GM12873 (cell line): ENCODE measurements around the gene HMGA1.

ENCODE experiments used
- TF ChIP-seq, protein P1 (sequence below): IDR thresholded peaks from 2 replicates; pipeline ENCODE4 v1.5.1; 2012; ENCODE audit warnings: low read depth, mild to moderate bottlenecking, moderate library complexity, low read length, control low read depth; ENCODE audit not compliant: insufficient read depth; ENCODE audit errors: missing control alignments

HMGA1 gene

DNA sequence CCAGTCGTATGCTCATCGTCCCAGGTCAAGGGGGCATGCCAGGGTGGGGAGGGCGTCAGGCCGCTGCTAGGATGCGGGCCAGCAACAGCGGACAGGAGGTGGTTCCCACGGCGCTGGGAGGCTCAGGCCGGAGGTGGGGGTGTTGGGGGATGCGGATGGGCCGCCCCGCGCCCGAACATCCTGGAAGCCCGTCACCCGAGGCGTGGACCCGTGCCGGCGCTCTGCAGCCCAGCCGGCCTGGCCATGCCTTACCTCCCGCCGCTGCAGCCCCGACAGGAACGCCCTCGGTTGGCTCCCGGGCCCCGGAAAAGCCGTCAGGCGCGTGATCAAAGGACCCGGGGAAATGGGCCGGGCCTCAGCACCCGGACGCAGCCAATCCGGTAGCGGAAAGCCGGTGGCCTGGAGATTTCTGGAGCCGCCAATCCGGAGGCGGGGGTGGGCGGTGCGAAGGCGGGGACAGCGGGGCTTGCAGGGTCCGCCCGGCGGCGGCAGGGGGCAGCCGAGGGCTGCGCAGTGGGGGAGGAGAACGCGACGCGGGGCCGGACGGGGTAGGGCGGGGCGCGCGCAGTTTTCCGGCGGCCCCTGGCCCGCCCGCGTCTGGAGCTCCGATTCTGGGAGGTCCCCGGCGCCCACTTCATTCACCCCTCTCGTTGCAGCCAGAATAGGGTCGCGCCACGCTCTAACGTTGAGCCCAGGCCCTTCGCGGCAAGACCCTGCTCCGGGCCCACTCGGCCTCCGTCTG, 12.2 kb downstream of the HMGA1 start, which contains the start of gene SMIM29:
Gene SMIM29, minus strand, starts transcription at position 280 of the 742 bp plus-strand sequence. CDS start 1,215 bp downstream, outside the sequence.
- TF ChIP-seq, protein P1, sequence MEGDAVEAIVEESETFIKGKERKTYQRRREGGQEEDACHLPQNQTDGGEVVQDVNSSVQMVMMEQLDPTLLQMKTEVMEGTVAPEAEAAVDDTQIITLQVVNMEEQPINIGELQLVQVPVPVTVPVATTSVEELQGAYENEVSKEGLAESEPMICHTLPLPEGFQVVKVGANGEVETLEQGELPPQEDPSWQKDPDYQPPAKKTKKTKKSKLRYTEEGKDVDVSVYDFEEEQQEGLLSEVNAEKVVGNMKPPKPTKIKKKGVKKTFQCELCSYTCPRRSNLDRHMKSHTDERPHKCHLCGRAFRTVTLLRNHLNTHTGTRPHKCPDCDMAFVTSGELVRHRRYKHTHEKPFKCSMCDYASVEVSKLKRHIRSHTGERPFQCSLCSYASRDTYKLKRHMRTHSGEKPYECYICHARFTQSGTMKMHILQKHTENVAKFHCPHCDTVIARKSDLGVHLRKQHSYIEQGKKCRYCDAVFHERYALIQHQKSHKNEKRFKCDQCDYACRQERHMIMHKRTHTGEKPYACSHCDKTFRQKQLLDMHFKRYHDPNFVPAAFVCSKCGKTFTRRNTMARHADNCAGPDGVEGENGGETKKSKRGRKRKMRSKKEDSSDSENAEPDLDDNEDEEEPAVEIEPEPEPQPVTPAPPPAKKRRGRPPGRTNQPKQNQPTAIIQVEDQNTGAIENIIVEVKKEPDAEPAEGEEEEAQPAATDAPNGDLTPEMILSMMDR = peak; percentile 86

GRCh38 chr6:34249469-34250261, 13.0 kb downstream of the HMGA1 start:
- TF ChIP-seq, protein P1 = no peak

DNA sequence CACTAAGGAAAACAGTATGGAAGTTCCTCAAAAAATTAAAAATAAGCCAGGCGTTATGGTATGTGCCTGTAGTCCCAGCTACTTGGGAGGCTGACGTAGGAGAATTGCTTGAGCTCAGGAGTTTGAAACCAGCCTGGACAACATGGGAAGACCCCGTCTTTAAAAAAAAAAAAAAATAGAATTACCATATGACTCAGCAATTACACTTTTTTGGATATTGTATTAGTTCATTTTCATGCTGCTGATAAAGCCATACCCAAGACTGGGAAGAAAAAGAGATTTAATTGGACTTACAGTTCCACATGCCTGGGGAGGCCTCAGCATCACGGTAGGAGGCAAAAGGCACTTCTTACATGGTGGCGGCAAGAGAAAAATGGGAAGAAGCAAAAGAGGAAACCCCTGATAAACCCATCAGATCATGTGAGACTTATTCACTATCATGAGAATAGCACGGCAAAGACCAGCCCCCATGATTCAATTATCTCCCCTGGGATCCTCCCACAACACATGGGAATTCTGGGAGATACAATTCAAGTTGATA, 22.9 kb downstream of the HMGA1 start:
- TF ChIP-seq, protein P1 = no peak

DNA sequence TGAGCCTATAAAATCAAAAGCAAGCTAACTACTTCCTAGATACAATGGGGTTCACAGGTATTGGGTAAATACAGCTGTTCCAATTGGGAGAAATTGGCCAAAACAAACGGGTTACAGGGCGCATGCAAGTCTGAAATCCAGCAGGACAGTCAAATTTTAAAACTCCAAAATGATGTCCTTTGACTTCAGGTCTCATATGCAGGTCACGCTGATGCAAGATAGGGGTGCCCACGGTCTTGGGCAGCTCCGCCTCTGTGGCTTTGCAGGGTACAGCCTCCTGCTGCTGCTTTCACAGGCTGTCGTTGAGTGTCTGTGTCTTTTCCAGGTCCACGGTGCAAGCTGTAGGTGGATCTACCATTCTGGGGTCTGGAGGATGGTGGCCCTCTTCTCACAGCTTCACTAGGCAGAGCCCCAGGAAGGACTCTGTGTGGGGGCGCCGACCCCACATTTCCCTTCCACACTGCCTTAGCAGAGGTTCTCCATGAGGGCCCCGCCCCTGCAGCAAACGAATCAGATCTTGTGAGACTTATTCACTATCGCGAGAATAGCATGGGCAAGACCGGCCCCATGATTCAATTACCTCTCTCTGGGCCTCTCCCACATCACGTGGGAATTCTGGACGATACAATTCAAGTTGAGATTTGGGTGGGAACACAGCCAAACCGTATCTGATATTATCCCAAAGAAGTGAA, 24.0 kb downstream of the HMGA1 start:
- TF ChIP-seq, protein P1 = no peak

DNA sequence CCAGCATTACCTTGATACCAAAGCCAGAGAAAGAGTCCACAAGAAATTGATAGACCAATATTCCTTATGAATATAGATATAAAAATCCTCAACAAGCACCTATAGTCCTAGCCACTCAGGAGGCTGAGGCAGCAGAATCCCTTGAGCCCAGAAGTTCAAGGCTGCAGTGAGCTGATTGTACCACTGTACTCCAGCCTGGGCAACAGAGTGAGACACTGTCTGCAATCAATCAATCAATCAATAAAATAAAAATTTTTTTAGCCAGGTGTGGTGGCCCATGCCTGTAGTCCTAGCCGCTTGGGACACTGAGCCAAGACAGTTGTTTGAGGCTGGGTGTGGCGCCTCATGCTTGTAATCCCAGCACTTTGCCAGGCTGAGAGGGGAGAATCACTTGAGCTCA, 31.1 kb downstream of the HMGA1 start:
- TF ChIP-seq, protein P1 = no peak

DNA sequence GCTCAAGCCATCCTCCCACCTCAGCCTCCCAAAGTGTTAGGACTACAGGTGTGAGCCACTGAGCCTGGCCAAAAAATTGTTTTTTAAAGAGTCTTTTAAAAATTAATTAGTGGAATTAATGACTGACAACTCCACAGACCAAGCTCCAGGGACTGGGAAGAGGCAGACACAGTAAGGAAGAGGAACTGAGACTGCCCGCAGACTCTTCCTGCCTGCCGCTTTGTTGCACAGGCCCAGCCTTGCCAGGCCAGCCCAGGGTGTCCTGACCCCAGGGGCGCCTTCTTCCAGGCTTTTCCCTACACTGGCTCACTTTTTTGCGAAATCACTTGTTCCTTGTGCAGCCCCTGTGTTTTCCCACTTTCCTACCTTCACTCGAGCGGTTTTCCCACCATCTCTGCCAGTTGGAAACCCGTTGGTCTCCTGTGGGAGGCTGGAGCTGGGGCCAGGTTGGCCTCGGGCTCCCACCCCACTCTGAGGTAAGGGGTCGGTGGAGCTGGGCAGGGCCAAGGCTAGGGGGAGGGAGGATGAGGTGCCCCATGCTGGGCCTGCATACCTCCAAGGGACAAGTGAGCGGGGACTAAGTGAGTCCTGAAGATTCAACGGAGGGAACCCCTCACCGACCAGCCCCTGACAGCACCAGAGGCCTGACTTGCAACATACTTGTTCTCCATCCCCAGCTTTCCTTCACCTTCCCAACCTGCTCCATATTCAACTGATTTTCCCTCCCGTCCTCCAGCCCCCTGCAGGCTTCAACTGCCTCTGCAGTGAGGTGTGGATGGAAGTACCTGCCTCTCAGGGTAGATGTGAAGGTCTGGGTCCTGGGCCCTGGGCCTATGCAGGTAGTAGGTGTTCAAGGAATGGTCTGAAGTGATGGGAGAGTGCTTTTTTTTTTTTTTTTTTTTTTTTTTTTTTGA, 35.6 kb downstream of the HMGA1 start:
- TF ChIP-seq, protein P1 = peak; percentile 28
